ENCODE measurements around the gene SVOP.

- no peak for TF ChIP-seq CTCF (IDR thresholded peaks at IDR 0.05)
- TF ChIP-seq POLR2A (IDR thresholded peaks at IDR 0.05): no peak
- no peak for TF ChIP-seq EP300 (IDR thresholded peaks at IDR 0.05)
Measured at GRCh38 chr12:109004017-109004416, 16.9 kb downstream of the SVOP start.

Data from tibial nerve (tissue), 4 donors.